HCT116 (cell line): ENCODE measurements around the gene SGIP1. TPM values are rescaled to one million over a fixed set of nuclear protein-coding genes. Genes with fewer than 3 reads are reported as not detected.

Source experiments
- ATAC-seq: fragments of 200-7000 bp; cut with Tn5 transposase; 2 replicates; pipeline ENCODE4 v1.9.1; 2020; ENCODE audit warnings: mild to moderate bottlenecking, moderate library complexity
- BruUV-seq: library from RNA; stranded (reverse); fragments of 400-500 nt; replicated peaks from 2 replicates; lab custom pipeline; 2021; lab: Mats Ljungman, UMichigan
- CTCF ChIA-PET: fragments of 300-600 bp; sonication (Branson Sonifier 250); formaldehyde crosslinking; loops from one replicate; lab custom pipeline; 2021; ENCODE audit warnings: antibody characterized with exemption; lab: Charles Lee
- POLR2A ChIA-PET: fragments of 300-600, 350-600 bp; sonication (Branson Sonifier 250); formaldehyde crosslinking; loops from one replicate; lab custom pipeline; 2021; ENCODE audit warnings: antibody characterized with exemption; lab: Charles Lee
- RAD21 ChIA-PET, 2 experiments: fragments of 300-600 bp; sonication (Branson Sonifier 250); formaldehyde crosslinking; loops; one replicate each; lab custom pipeline; 2023; ENCODE audit warnings: low total read pairs in 2 of 2; ENCODE audit not compliant: uncharacterized antibody in 2 of 2, unreplicated experiment in 2 of 2, low non-redundant PET in 1 of 2; lab: Charles Lee
- DNase-seq: peaks from one replicate; pipeline ENCODE4 v3.0.0-alpha.2; 2010; ENCODE audit warnings: low read depth, low spot score
- H2AFZ ChIP-seq: fragments of 200-600 bp; shearing (Covaris generic), sonication (generic); 2 replicates; pipeline ENCODE4 v1.6.1; 2017; ENCODE audit warnings: low read depth, mixed run types, mixed read lengths, antibody characterized with exemption, low read length; ENCODE audit not compliant: poor library complexity, severe bottlenecking
- H3K27ac ChIP-seq: 2 replicates; pipeline ENCODE4 v1.5.1; 2012; ENCODE audit warnings: low read depth, low read length
- H3K27me3 ChIP-seq: fragments of 200-600 bp; sonication (generic); 2 replicates; pipeline ENCODE4 v1.6.1; 2016; ENCODE audit warnings: mixed run types, low read length, mixed read lengths; ENCODE audit not compliant: insufficient read depth
- H3K36me3 ChIP-seq, 2 experiments: fragments of 200-500 bp in 1 of 2; fragments of 200-600 bp in 1 of 2; sonication (Bioruptor generic) in 1 of 2; sonication (generic) in 1 of 2; 2 replicates each; pipeline versions ENCODE4 v1.5.1 to v1.6.1; 2014 to 2016; ENCODE audit warnings: low read length in 2 of 2, inconsistent platforms in 1 of 2, mixed read lengths in 1 of 2, mixed run types in 1 of 2; ENCODE audit not compliant: insufficient read depth in 2 of 2, control insufficient read depth in 1 of 2
- H3K4me1 ChIP-seq, 2 experiments: fragments of 200-600 bp in 1 of 2; sonication (generic) in 1 of 2; 2 replicates each; pipeline versions ENCODE4 v1.5.1 to v1.6.1; 2012 to 2017; ENCODE audit warnings: low read length in 2 of 2, inconsistent platforms in 1 of 2, mild to moderate bottlenecking in 1 of 2, mixed read lengths in 1 of 2, mixed run types in 1 of 2, moderate library complexity in 1 of 2; ENCODE audit not compliant: insufficient read depth in 2 of 2, control insufficient read depth in 1 of 2
- H3K4me2 ChIP-seq: fragments of 200-600 bp; sonication (generic); 2 replicates; pipeline ENCODE4 v1.6.1; 2017; ENCODE audit warnings: mixed run types, low read length, mixed read lengths
- H3K4me3 ChIP-seq, 2 experiments: fragments of 200-600 bp in 1 of 2; sonication (generic) in 1 of 2; replicated peaks in 1 of 2; 2 replicates each; pipeline ENCODE4 v1.5.1; 2011 to 2016; ENCODE audit warnings: low read length in 2 of 2, control low read depth in 1 of 2, low read depth in 1 of 2, mild to moderate bottlenecking in 1 of 2, mixed read lengths in 1 of 2, mixed run types in 1 of 2
- H3K79me2 ChIP-seq: fragments of 200-600 bp; sonication (generic); 2 replicates; pipeline ENCODE4 v1.6.1; 2017; ENCODE audit warnings: mild to moderate bottlenecking, mixed run types, low read length, moderate library complexity, mixed read lengths; ENCODE audit not compliant: insufficient read depth
- H3K9ac ChIP-seq: fragments of 200-600 bp; sonication (generic); 2 replicates; pipeline ENCODE4 v1.6.1; 2016; ENCODE audit warnings: low read length, mixed read lengths
- H3K9me2 ChIP-seq: fragments of 200-600 bp; sonication (generic), shearing (Covaris generic); 2 replicates; pipeline ENCODE4 v1.6.1; 2017; ENCODE audit warnings: mixed run types, mild to moderate bottlenecking, moderate library complexity; ENCODE audit not compliant: insufficient read depth
- H3K9me3 ChIP-seq, 2 experiments: fragments of 200-500 bp in 1 of 2; fragments of 200-600 bp in 1 of 2; sonication (Bioruptor generic) in 1 of 2; sonication (generic) in 1 of 2; 2 replicates each; pipeline ENCODE4 v1.6.1; 2014 to 2017; ENCODE audit warnings: low read length in 2 of 2, mixed read lengths in 2 of 2, inconsistent platforms in 1 of 2, low read depth in 1 of 2, mild to moderate bottlenecking in 1 of 2, mixed run types in 1 of 2, moderate library complexity in 1 of 2; ENCODE audit not compliant: control insufficient read depth in 1 of 2, insufficient read depth in 1 of 2
- H4K20me1 ChIP-seq: fragments of 200-600 bp; sonication (generic), shearing (Covaris generic); 2 replicates; pipeline ENCODE4 v1.6.1; 2017; ENCODE audit warnings: mixed run types, mild to moderate bottlenecking, moderate library complexity; ENCODE audit not compliant: insufficient read depth
- CBX3 ChIP-seq: IDR thresholded peaks from 2 replicates; pipeline ENCODE4 v1.6.1; 2012; ENCODE audit warnings: low read depth
- CTCF ChIP-seq, 3 experiments: fragments of 200-600 bp in 1 of 3; sonication (generic) in 1 of 3; IDR thresholded peaks in 2 of 3; conservative IDR thresholded peaks in 1 of 3; 2 replicates each; pipeline ENCODE4 v1.5.1; 2012 to 2017; ENCODE audit warnings: low read depth in 2 of 3, low read length in 2 of 3, antibody characterized with exemption in 1 of 3, borderline replicate concordance in 1 of 3, control low read depth in 1 of 3, mild to moderate bottlenecking in 1 of 3, mixed read lengths in 1 of 3, mixed run types in 1 of 3, moderate library complexity in 1 of 3; ENCODE audit not compliant: insufficient read depth in 1 of 3
- EZH2 ChIP-seq: fragments of 200-600 bp; sonication (generic); IDR thresholded peaks from 2 replicates; pipeline ENCODE4 v1.6.1; 2017; ENCODE audit warnings: antibody characterized with exemption, mixed run types
- EZH2phosphoT487 ChIP-seq: fragments of 200-600 bp; IDR thresholded peaks from 2 replicates; pipeline ENCODE4 v1.6.1; 2018; ENCODE audit warnings: antibody characterized with exemption, borderline replicate concordance
- MAX ChIP-seq: IDR thresholded peaks from 2 replicates; pipeline ENCODE4 v1.6.1; 2012
- POLR2A ChIP-seq: IDR thresholded peaks from 2 replicates; pipeline ENCODE4 v1.7.0; 2011; ENCODE audit warnings: borderline replicate concordance; ENCODE audit not compliant: insufficient read depth, insufficient read length; ENCODE audit errors: extremely low read depth
- POLR2AphosphoS5 ChIP-seq: IDR thresholded peaks from 2 replicates; pipeline ENCODE4 v1.6.1; 2011; ENCODE audit warnings: mild to moderate bottlenecking, low read depth, low read length, moderate library complexity
- RAD21 ChIP-seq: IDR thresholded peaks from 2 replicates; pipeline ENCODE4 v1.6.1; 2012; ENCODE audit warnings: low read depth, mild to moderate bottlenecking
- SIN3A ChIP-seq: IDR thresholded peaks from 2 replicates; pipeline ENCODE4 v1.6.1; 2012; ENCODE audit warnings: low read depth
- SP1 ChIP-seq: IDR thresholded peaks from 2 replicates; pipeline ENCODE4 v1.6.1; 2012; ENCODE audit warnings: low read depth
- TCF7L2 ChIP-seq: IDR thresholded peaks from 2 replicates; pipeline ENCODE4 v1.7.0; 2011; ENCODE audit warnings: borderline replicate concordance, inconsistent platforms; ENCODE audit not compliant: insufficient read depth, insufficient read length; ENCODE audit errors: extremely low read depth
- ZBTB33 ChIP-seq: IDR thresholded peaks from 2 replicates; pipeline ENCODE4 v1.6.1; 2011; ENCODE audit warnings: mild to moderate bottlenecking, low read length, moderate library complexity; ENCODE audit not compliant: insufficient replicate concordance; ENCODE audit errors: extremely low read depth
- ZFX ChIP-seq: fragments of 450-650 bp; IDR thresholded peaks from 2 replicates; pipeline ENCODE4 v1.6.1; 2017
- ZNF274 ChIP-seq: fragments of 200-500 bp; sonication (Bioruptor generic); IDR thresholded peaks from 2 replicates; pipeline ENCODE4 v1.6.1; 2014; ENCODE audit warnings: mild to moderate bottlenecking, low read depth, low read length, inconsistent platforms
- intact Hi-C: fragments of 100-400 bp; cut with micrococcal nuclease; formaldehyde crosslinking; loops from 2 replicates; pipeline ENCODE4 v1.10.0; 2022
- total RNA-seq: library from RNA; stranded (reverse); gene quantifications from one replicate; pipeline ENCODE4 v1.2.1, GENCODE V29; 2021; ENCODE audit not compliant: unreplicated experiment
- TF ChIP-seq, protein P1 (sequence below): IDR thresholded peaks from 2 replicates; pipeline ENCODE4 v1.6.1; 2012

The SGIP1 gene
- total RNA-seq, 1 experiment from 2014 or later = 0.15 TPM

GRCh38 chr1:66681686-66682085 is 147.7 kb downstream of the SGIP1 start:
- ChIA-PET POLR2A (no interaction called here), RAD21 (no interaction called here), CTCF (no interaction called here)
- H4K20me1 ChIP-seq = no peaks in the 10 kb centered on the region
- DNase-seq (no peak), ATAC-seq (no peak)
- intact Hi-C loops = no loop called here
- H3K9ac ChIP-seq = no peak overlapping the region
- no peaks in the 10 kb centered on the region for H3K9me3 ChIP-seq
- H3K9me2 ChIP-seq = no peaks in the 10 kb centered on the region
- TF ChIP-seq MAX (no peak), TCF7L2 (no peak), ZBTB33 (no peak), POLR2AphosphoS5 (no peak), ZNF274 (no peak), ZFX (no peak), SP1 (no peak)
- no peak overlapping the region for H3K27ac ChIP-seq
- H2AFZ ChIP-seq = no peak overlapping the region
- H3K27me3 ChIP-seq = no peaks in the 10 kb centered on the region
- H3K36me3 ChIP-seq = no peaks in the 10 kb centered on the region
- H3K4me3 ChIP-seq = no peak overlapping the region
- BruUV-seq = no TSS peak
- no peak overlapping the region for H3K4me2 ChIP-seq
- no peaks in the 10 kb centered on the region for H3K4me1 ChIP-seq
- no peaks in the 10 kb centered on the region for H3K79me2 ChIP-seq

GRCh38 chr1:66682106-66682505 is 148.2 kb downstream of the SGIP1 start:
- BruUV-seq = no TSS peak
- Histone ChIP-seq H3K27me3 (no peaks in the 10 kb centered on the region), H3K36me3 (no peaks in the 10 kb centered on the region), H3K4me2 (no peak overlapping the region), H4K20me1 (no peaks in the 10 kb centered on the region)
- RAD21 ChIA-PET = no interaction called here
- POLR2A ChIA-PET = no interaction called here
- TF ChIP-seq CTCF (IDR thresholded peaks at IDR 0.05 in 2 of 3, conservative IDR thresholded peaks at IDR 0.05 in 1 of 3; ENCODE audit: borderline replicate concordance in 1 of 3, insufficient read depth in 1 of 3, low read depth in 2 of 3, low read length in 2 of 3) = no peak
- TF ChIP-seq EZH2phosphoT487 = no peak
- no peak for TF ChIP-seq RAD21
- TF ChIP-seq EZH2 = no peak
- no peak for TF ChIP-seq CBX3
- TF ChIP-seq SIN3A = no peak
- TF ChIP-seq POLR2A = no peak
- TF ChIP-seq, protein P1, sequence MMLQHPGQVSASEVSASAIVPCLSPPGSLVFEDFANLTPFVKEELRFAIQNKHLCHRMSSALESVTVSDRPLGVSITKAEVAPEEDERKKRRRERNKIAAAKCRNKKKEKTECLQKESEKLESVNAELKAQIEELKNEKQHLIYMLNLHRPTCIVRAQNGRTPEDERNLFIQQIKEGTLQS = no peak
- TF ChIP-seq, all 23 proteins: peak for 0
- Histone ChIP-seq H3K27ac (no peak overlapping the region), H3K4me1 (no peaks in the 10 kb centered on the region), H3K9me3 (no peaks in the 10 kb centered on the region), H2AFZ (no peak overlapping the region), H3K79me2 (no peaks in the 10 kb centered on the region), H3K9me2 (no peaks in the 10 kb centered on the region), H3K9ac (no peak overlapping the region), H3K4me3 (no peak overlapping the region)
- intact Hi-C loops = no loop called here
- ATAC-seq (no peak), DNase-seq (no peak)
- CTCF ChIA-PET = no interaction called here
